NCI-H1092 (cell line): ENCODE results near the gene CDYL.
"Not testable (repeated sequence)": the region's sequence is repeated elsewhere in the genome, so short reads cannot be mapped to it uniquely, and the experiment has no call there.

Source experiments
- DNase-seq: peaks from one replicate; lab custom pipeline; 2025; lab: John Stamatoyannopoulos, UW

Gene CDYL

GRCh38 chr6:4805553-4806336 is 29.5 kb downstream of the CDYL start:
- peak; percentile 16 for DNase-seq

- DNase-seq = no peak
Observed at GRCh38 chr6:4806337-4806725, 30.1 kb downstream of the CDYL start.

GRCh38 chr6:4806791-4807190 is 30.6 kb downstream of the CDYL start:
- no peak for DNase-seq

DNA sequence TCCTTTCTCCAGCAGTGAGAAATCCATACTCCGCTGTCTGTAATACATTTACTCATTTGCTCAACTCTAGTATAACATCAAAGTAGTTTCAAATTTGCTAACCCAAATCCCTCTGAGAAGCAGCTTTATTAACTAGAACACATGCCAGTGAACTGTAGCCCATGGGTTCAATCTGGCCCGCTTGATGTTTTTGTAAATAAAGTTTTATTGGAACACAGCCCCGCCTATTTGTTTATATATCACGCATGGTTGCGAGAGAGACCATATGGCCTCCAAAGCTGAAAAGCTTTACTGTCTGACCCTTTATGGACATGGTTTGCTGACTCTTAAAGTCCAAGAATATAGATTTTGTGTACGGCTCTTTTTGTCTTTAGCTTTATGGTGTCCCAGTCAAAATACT is 32.2 kb downstream of the CDYL start:
- DNase-seq = no peak

DNA sequence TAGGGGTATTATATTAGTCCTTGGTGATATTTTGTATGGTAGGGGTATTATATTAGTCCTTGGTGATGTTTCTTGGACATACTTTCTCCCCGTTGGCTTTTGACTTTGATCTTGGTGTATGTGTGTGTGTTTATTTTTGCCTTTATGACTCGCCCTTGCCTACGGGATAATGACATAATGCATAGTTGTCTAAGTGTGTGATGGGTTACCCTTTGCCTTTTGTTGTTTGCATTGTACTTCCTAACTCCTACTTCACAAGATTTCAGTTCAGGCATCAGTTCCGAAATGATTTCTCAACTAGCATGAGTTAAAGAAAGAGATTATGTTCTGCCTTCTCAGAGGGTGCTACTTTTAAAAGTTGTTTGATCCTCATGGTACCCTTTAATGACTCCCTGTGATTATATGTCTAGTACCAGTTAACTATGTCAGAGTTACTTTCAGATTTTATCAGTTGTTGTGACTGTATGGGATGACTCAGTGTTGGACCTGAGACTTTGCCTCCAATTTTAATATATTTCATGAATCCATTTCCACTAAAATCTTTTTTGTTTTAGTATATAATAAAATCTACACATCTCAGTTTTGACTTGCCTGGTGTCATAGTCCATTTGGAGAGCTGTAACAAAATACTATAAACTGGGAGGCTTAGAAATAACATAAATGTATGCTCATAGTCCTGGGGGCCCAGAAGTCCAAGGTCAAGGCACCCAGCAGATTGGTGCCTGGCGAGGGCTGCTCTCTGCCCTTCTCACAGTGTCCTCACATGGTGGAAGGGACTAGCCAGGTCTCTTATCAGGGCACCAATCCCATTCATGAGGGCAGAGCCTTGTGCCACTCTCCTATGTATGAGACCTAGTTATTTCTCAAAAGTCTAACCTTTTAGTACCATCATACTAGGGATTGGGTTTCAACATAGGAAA is 34.1 kb downstream of the CDYL start:
- no peak for DNase-seq

DNA sequence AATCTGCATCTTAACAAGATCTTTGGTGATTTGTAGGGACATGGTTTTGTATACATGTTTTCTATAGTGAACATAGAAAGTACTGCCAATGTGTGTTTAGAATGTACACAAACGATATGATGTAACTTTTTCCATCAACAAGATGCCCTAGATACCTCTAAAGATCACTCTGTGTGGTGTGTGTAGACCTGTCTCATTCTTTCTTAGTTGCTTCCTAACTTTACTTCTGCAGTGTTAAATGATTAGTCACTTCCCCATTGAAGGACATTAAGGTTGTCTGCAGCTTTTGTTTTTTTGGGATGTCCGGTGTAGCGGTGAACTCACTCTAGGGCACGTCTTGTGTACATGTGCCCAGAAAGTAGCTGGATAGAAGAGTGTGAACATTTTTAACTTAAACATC is 35.9 kb downstream of the CDYL start:
- no peak for DNase-seq

DNA sequence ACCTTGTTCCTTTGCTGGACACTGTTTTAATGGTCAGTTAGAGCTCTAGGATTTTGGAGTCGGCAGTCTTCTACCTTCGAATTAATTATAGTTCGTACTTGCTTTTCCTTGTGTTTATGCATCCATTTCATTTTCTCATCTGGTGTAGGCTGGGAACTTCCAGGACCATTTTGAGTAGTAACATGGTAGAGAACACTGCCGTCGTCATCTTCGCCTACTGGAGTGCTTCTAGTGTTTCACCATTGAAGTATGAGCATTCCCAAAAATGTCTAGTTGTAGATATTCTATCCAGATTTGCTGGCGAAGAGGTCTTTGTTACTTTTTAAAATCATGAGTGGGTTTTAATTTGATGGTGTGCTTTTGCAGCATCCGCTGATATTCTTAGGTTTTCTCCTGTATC is 36.9 kb downstream of the CDYL start:
- no peak for DNase-seq

DNA sequence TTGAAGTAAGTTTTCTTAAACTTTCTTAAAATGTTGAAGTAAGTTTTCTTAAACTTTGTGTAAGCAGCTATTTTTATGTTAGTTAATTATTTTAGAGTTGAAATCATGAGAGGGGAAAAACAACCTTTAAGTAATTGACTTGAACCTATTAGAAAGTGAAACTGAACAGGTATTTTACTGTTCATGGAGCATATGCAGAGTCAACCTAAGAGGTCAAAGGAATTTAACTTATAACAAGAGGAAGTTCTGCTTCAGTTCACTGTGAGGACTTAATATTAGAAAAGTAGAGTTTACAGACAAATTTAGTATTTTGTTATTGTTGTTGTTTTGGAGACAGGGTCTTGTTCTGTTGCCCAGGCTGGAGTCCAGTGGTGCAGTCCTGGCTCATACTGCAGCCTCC is 38.0 kb downstream of the CDYL start:
- DNase-seq = no peak

GRCh38 chr6:4814987-4815386 is 38.8 kb downstream of the CDYL start:
- DNase-seq = no peak

- no peak for DNase-seq
Observed at GRCh38 chr6:4815584-4815983, 39.4 kb downstream of the CDYL start.

DNA sequence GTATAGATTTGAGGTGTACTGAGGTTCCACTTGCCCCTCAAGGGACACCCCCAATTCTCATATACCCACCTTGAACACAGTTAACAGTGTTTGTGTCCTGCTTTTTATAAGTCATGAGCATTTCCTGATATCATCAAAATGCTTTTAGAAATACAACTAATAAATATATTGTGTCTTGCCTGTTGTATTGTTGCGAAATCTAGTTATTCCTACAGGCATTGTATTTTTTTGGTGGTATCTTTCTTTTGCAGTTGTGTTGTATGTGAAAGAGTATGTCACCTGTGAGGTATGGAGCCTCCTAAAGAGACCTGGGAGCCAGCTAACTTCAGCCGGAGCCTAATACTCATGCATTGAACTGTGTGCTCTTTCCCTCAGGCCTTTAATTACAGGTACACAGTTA is 40.7 kb downstream of the CDYL start:
- no peak for DNase-seq

DNA sequence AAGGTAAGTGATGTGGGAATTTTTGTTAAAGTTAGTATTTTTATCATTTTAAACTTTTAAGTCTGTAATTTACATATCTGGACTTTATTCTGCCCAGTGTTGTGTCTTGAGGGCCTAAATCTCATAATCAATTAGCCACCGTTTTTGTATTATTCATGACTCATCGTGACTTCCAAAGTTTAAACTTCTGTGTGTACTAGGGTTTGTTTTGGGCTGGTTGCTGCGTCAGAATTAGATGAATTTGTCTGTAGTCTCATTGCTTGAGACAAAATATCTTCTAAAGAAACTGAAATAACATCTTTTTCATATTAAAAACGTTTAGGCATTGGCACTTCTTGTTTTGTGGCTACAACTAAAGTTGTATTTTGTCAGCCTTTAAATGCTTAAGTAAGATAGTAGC is 41.3 kb downstream of the CDYL start:
- DNase-seq = no peak

- no peak for DNase-seq
Observed at GRCh38 chr6:4818272-4818938, 42.2 kb downstream of the CDYL start.

GRCh38 chr6:4819706-4820283 is 43.6 kb downstream of the CDYL start:
- no peak for DNase-seq

- DNase-seq = no peak
Observed at GRCh38 chr6:4820704-4821276, 44.6 kb downstream of the CDYL start.

DNA sequence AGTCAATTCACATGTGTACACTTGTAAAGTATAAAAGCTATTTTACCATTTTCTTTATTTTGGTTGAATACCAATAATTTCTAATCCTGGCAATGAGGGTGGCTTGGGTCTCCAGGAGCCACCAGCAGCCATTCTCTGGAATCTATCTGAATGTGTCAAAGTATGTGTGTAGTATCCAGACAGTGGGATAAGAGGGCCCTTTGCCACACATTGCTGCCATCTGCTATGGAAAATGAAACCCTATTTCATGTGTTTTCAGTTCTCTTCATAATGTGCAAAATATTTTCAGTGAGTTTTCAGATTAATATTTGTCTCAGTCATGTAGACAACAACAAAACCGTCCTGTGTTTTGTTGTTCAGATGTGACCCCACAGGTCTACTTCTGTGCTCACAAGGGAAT is 46.3 kb downstream of the CDYL start:
- no peak for DNase-seq

GRCh38 chr6:4828187-4828698 is 52.0 kb downstream of the CDYL start:
- no peak for DNase-seq

GRCh38 chr6:4829089-4829488 is 52.9 kb downstream of the CDYL start:
- no peak for DNase-seq

GRCh38 chr6:4835540-4835939 is 59.3 kb downstream of the CDYL start:
- not testable (repeated sequence) for DNase-seq

- DNase-seq = no peak
Observed at GRCh38 chr6:4840169-4840568, 64.0 kb downstream of the CDYL start.

DNA sequence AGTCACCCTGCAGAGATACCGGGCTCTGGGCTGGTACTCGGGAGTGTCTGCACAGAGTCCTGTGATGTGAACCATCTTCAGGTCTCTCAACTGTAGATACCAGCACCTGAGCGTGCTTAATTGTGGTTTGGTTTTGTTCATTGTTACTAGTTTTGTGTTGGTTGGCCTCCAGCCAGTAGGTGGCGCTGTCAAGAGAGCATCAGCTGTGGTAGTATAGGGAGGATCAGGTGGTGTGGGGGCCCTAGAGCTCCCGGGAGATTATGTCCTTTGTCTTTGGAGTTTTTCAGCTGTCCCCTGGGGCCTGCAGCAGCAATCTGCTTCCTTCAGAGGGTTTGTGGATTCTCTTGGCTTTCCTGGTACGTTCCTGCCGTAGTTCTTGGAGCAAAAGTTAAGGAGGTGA is 67.9 kb downstream of the CDYL start:
- DNase-seq = no peak

DNA sequence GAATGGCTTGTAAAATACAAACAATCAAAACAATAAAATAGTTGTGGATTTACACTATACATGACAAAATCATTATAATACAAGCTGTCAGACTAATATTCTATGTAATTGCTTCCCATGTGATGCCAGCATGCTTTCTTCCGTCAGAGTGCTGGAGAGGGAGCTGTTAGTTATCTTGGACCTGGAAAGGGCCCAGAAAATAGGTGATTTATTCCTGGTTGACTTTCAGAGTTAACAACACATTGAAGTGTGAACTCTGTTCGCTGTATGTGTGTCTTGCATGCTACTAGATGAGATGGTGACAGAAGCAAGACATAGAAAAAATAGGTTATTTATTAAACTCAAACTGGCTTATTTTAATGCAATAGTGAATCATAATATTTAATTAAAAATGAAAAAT is 70.2 kb downstream of the CDYL start:
- no peak for DNase-seq
